Mammary epithelial cell (primary cell): ENCODE results near the gene BTBD10.

Experiments
- EZH2 ChIP-seq: IDR thresholded peaks from 2 replicates; pipeline ENCODE4 v1.6.1; 2012; ENCODE audit warnings: low read length, inconsistent platforms, borderline replicate concordance
- TF ChIP-seq, protein P1 (sequence below), 2 donors: IDR thresholded peaks in 1 of 2; conservative IDR thresholded peaks in 1 of 2; 2 replicates each; pipeline ENCODE4 v1.5.1; 2011 to 2012; ENCODE audit warnings: inconsistent platforms in 2 of 2, low read length in 2 of 2, mild to moderate bottlenecking in 2 of 2, control low read depth in 1 of 2, low read depth in 1 of 2; ENCODE audit not compliant: insufficient read depth in 1 of 2; ENCODE audit errors: extremely low read depth in 1 of 2

DNA sequence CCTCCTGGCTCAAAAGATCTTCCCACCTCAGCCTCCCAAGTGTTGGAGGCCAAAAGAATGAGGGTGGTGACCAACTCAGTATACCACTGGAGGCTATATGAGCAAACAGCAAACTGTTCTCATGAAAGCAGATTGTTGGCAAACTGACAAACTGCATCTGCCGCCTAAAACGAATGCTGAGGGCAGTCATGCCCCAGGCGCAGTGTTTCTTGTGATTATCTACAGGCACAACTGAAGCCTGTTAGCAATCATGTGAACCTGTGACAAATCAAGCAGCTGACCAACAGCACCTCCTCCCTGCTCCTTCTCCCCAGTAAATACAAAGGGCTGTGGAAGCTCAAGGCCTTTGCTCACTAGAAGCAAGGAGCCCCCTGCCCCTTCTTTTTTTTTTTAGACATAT, 47.8 kb downstream of the BTBD10 start:
- no peak for TF ChIP-seq EZH2
- TF ChIP-seq, protein P1, sequence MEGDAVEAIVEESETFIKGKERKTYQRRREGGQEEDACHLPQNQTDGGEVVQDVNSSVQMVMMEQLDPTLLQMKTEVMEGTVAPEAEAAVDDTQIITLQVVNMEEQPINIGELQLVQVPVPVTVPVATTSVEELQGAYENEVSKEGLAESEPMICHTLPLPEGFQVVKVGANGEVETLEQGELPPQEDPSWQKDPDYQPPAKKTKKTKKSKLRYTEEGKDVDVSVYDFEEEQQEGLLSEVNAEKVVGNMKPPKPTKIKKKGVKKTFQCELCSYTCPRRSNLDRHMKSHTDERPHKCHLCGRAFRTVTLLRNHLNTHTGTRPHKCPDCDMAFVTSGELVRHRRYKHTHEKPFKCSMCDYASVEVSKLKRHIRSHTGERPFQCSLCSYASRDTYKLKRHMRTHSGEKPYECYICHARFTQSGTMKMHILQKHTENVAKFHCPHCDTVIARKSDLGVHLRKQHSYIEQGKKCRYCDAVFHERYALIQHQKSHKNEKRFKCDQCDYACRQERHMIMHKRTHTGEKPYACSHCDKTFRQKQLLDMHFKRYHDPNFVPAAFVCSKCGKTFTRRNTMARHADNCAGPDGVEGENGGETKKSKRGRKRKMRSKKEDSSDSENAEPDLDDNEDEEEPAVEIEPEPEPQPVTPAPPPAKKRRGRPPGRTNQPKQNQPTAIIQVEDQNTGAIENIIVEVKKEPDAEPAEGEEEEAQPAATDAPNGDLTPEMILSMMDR (conservative IDR thresholded peaks at IDR 0.05 in 1 of 2, IDR thresholded peaks at IDR 0.05 in 1 of 2; ENCODE audit: extremely low read depth in 1 of 2, insufficient read depth in 1 of 2, low read depth in 1 of 2, low read length in 2 of 2), result no peak
